Mesenchymal stem cell (in vitro differentiated cells and primary cell): Measurements from ENCODE around the gene CDHR4.
"Not testable (repeated sequence)": the region's sequence is repeated elsewhere in the genome, so short reads cannot be mapped to it uniquely, and the experiment has no call there.

Experiments
- DNase-seq: peaks from one replicate; pipeline ENCODE4 v3.0.0-alpha.2; 2013
- H2AFZ ChIP-seq: one replicate; pipeline ENCODE4 v1.6.1; 2013; ENCODE audit warnings: low read depth, mild to moderate bottlenecking, control low read depth, inconsistent platforms, low read length, moderate library complexity
- H2AK5ac ChIP-seq: 2 replicates; pipeline ENCODE4 v1.6.1; 2013; ENCODE audit warnings: low read length, moderate library complexity, mild to moderate bottlenecking, inconsistent platforms; ENCODE audit not compliant: severe bottlenecking
- H2BK120ac ChIP-seq: one replicate; pipeline ENCODE4 v1.6.1; 2013; ENCODE audit warnings: low read depth, mild to moderate bottlenecking, inconsistent platforms, low read length, moderate library complexity
- H2BK12ac ChIP-seq, 2 experiments: one replicate each; pipeline ENCODE4 v1.6.1; 2013; ENCODE audit warnings: inconsistent platforms in 2 of 2, low read length in 2 of 2, mild to moderate bottlenecking in 2 of 2, moderate library complexity in 2 of 2, control low read depth in 1 of 2
- H2BK15ac ChIP-seq: one replicate; pipeline ENCODE4 v1.6.1; 2013; ENCODE audit warnings: mild to moderate bottlenecking, low read depth, inconsistent platforms; ENCODE audit not compliant: poor library complexity, severe bottlenecking
- H2BK5ac ChIP-seq: 2 replicates; pipeline ENCODE4 v1.6.1; 2013; ENCODE audit warnings: low read depth, mild to moderate bottlenecking, low read length, control low read depth, inconsistent platforms; ENCODE audit not compliant: poor library complexity, severe bottlenecking
- H3K14ac ChIP-seq, 2 experiments: one replicate each; pipeline ENCODE4 v1.6.1; 2013; ENCODE audit warnings: inconsistent platforms in 2 of 2, low read length in 2 of 2, control low read depth in 1 of 2, mild to moderate bottlenecking in 1 of 2, moderate library complexity in 1 of 2
- H3K18ac ChIP-seq, 2 experiments: one replicate each; pipeline ENCODE4 v1.6.1; 2013; ENCODE audit warnings: inconsistent platforms in 2 of 2, low read length in 2 of 2, control low read depth in 1 of 2, low read depth in 1 of 2, mild to moderate bottlenecking in 1 of 2
- H3K23ac ChIP-seq, 2 experiments: one replicate each; pipeline ENCODE4 v1.6.1; 2013; ENCODE audit warnings: inconsistent platforms in 2 of 2, low read length in 2 of 2, mild to moderate bottlenecking in 2 of 2, moderate library complexity in 2 of 2, control low read depth in 1 of 2
- H3K27ac ChIP-seq: 2 replicates; pipeline ENCODE4 v1.5.1; 2013; ENCODE audit warnings: mild to moderate bottlenecking, moderate library complexity, low read length, control low read depth, inconsistent platforms; ENCODE audit not compliant: poor library complexity, severe bottlenecking
- H3K27me3 ChIP-seq, 2 experiments: 2 replicates each; pipeline versions ENCODE4 v1.6.1 to v1.7.0; 2013; ENCODE audit warnings: low read length in 2 of 2, mild to moderate bottlenecking in 2 of 2, moderate library complexity in 2 of 2, control low read depth in 1 of 2, inconsistent platforms in 1 of 2; ENCODE audit not compliant: control insufficient read depth in 1 of 2, insufficient read depth in 1 of 2
- H3K36me3 ChIP-seq, 2 experiments: 2 replicates each; pipeline versions ENCODE4 v1.6.1 to v1.7.0; 2013; ENCODE audit warnings: low read length in 2 of 2, control low read depth in 1 of 2, inconsistent platforms in 1 of 2, low read depth in 1 of 2, mild to moderate bottlenecking in 1 of 2; ENCODE audit not compliant: insufficient read depth in 2 of 2, control insufficient read depth in 1 of 2
- H3K4ac ChIP-seq, 2 experiments: one replicate each; pipeline ENCODE4 v1.6.1; 2013; ENCODE audit warnings: inconsistent platforms in 2 of 2, low read length in 2 of 2, mild to moderate bottlenecking in 2 of 2, moderate library complexity in 2 of 2, control low read depth in 1 of 2, low read depth in 1 of 2
- H3K4me1 ChIP-seq: 2 replicates; pipeline ENCODE4 v1.6.1; 2013; ENCODE audit warnings: low read depth, low read length, control low read depth; ENCODE audit not compliant: control insufficient read depth, insufficient read depth
- H3K4me2 ChIP-seq: 2 replicates; pipeline ENCODE4 v1.6.1; 2013; ENCODE audit warnings: low read length, mild to moderate bottlenecking, inconsistent platforms; ENCODE audit not compliant: poor library complexity, severe bottlenecking
- H3K4me3 ChIP-seq, 2 experiments: 2 replicates each; pipeline versions ENCODE4 v1.5.1 to v1.7.0; 2013; ENCODE audit warnings: low read length in 2 of 2, mild to moderate bottlenecking in 2 of 2, control low read depth in 1 of 2, low read depth in 1 of 2; ENCODE audit not compliant: insufficient read depth in 1 of 2
- H3K79me1 ChIP-seq: replicated peaks from 2 replicates; pipeline ENCODE4 v1.6.1; 2013; ENCODE audit warnings: mild to moderate bottlenecking, control low read depth, low read length, inconsistent platforms; ENCODE audit not compliant: poor library complexity, severe bottlenecking
- H3K9ac ChIP-seq: 2 replicates; pipeline ENCODE4 v1.7.0; 2013; ENCODE audit warnings: mild to moderate bottlenecking, low read length, moderate library complexity
- H3K9me3 ChIP-seq: 2 replicates; pipeline ENCODE4 v1.7.0; 2013; ENCODE audit warnings: mild to moderate bottlenecking, low read length; ENCODE audit not compliant: control insufficient read depth
- H4K8ac ChIP-seq: one replicate; pipeline ENCODE4 v1.6.1; 2013; ENCODE audit warnings: inconsistent platforms, mild to moderate bottlenecking, low read length, moderate library complexity
- H4K91ac ChIP-seq: one replicate; pipeline ENCODE4 v1.6.1; 2013; ENCODE audit warnings: mild to moderate bottlenecking, low read length, inconsistent platforms
- WGBS: methylation state at CpG from one replicate; pipeline ENCODE4 v1.1.7; 2013; ENCODE audit warnings: mixed read lengths; 5-methylcytosine and 5-hydroxymethylcytosine counted together

Gene CDHR4

DNA sequence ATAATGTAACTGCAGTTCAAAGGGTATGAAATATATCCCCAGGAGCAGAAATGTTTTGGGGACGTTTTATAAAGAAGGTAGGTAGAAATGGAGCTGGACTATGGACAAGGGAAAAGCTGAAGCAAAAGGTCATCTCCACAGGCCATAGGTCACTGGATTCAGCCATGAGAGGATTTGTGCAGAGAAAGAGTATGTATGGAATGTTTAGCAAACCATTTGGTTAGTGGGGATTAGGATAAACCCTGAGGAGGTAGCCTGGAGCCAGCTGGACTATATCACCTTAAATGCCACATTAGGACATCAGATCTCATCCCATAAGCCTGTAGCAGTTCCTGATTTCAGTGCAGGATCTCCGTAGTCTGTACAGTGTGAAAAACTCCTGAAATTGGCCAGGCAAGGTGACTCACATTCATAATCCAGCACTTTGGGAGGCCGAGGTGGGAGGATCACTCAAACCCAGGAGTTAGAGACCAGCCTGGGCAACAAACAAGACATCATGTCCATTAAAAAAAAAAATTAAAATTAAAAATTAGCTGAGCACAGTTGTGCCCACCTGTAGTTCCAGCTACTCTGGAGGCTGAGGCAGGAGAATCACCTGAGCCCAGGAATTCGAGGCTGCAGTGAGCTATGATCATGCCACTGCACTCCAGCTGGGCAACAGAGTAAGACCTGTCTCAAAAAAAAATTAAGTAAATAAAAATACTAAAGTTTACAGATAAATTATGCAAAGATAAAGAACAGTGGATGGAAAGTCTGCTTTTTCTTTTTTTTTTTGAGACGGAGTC is 18.1 kb downstream of the CDHR4 start:
- Histone ChIP-seq H3K4me2 (no peak overlapping the region), H3K4ac (no peak overlapping the region), H3K18ac (no peak overlapping the region), H3K9me3 (no peaks in the 10 kb centered on the region), H4K8ac (no peak overlapping the region), H3K9ac (no peak overlapping the region), H2BK120ac (no peak overlapping the region), H2AFZ (no peak overlapping the region), H3K79me1 (no peaks in the 10 kb centered on the region), H2BK5ac (no peak overlapping the region), H3K36me3 (peaks cover 33 to 42% of the 10 kb centered on the region in 2 experiments), H3K14ac (no peak overlapping the region), H3K27me3 (no peaks in the 10 kb centered on the region), H3K27ac (peak overlapping the region; percentile 8), H2AK5ac (no peak overlapping the region), H4K91ac (no peak overlapping the region), H3K23ac (no peak overlapping the region), H3K4me1 (peaks cover 14% of the 10 kb centered on the region), H2BK15ac (no peak overlapping the region), H3K4me3 (no peak overlapping the region), H2BK12ac (no peak overlapping the region)
- DNase-seq, result peak; percentile 69
- WGBS, result 67% methylated on average over 4 of the region's 5 CpGs

- not testable (repeated sequence) for H3K18ac ChIP-seq, H3K4me3 ChIP-seq, H3K14ac ChIP-seq, H4K91ac ChIP-seq, H3K27me3 ChIP-seq, H2AFZ ChIP-seq, H2BK15ac ChIP-seq, H3K9me3 ChIP-seq, H2BK120ac ChIP-seq, H2BK12ac ChIP-seq, H3K79me1 ChIP-seq, H2AK5ac ChIP-seq, H3K9ac ChIP-seq, H3K23ac ChIP-seq, H4K8ac ChIP-seq, H3K27ac ChIP-seq, H2BK5ac ChIP-seq, H3K4me2 ChIP-seq, H3K4ac ChIP-seq
- Histone ChIP-seq H3K36me3 (peaks cover 36 to 45% of the 10 kb centered on the region in 2 experiments), H3K4me1 (peaks cover 14% of the 10 kb centered on the region)
- 96% methylated on average over 8 of the region's 9 CpGs for WGBS
- DNase-seq, result peak; percentile 21
These were observed 18.7 kb downstream of the CDHR4 start for GRCh38 chr3:49780975-49781365.

GRCh38 chr3:49780080-49780974 is 19.3 kb downstream of the CDHR4 start:
- peaks cover 14% of the 10 kb centered on the region for H3K4me1 ChIP-seq
- peak; percentile 37 for DNase-seq
- no peak overlapping the region for H3K23ac ChIP-seq
- no peak overlapping the region for H4K91ac ChIP-seq
- peak overlapping the region; percentile 5 for H3K27ac ChIP-seq
- H3K9me3 ChIP-seq, result no peaks in the 10 kb centered on the region
- H3K4me2 ChIP-seq, result no peak overlapping the region
- no peak overlapping the region for H2BK120ac ChIP-seq
- no peaks in the 10 kb centered on the region for H3K27me3 ChIP-seq
- no peak overlapping the region for H2BK5ac ChIP-seq
- WGBS, result 76% methylated on average over 4 of the region's 4 CpGs
- peaks cover 39 to 46% of the 10 kb centered on the region in 2 experiments for H3K36me3 ChIP-seq
- no peak overlapping the region for H3K4ac ChIP-seq
- H2BK12ac ChIP-seq, result peak overlapping the region in 1 of 2 experiments; percentile 10
- H3K9ac ChIP-seq, result peak overlapping the region; percentile 30
- H3K4me3 ChIP-seq, result no peak overlapping the region
- H3K14ac ChIP-seq, result no peak overlapping the region
- no peak overlapping the region for H2BK15ac ChIP-seq
- H3K79me1 ChIP-seq, result peaks cover under 1% of the 10 kb centered on the region
- H4K8ac ChIP-seq, result peak overlapping the region; percentile 19
- H3K18ac ChIP-seq, result no peak overlapping the region
- H2AFZ ChIP-seq, result no peak overlapping the region
- H2AK5ac ChIP-seq, result no peak overlapping the region
